GM23338 (cell line): Measurements from ENCODE around the gene WNT7A. TPM values are rescaled to one million over a fixed set of nuclear protein-coding genes. Genes with fewer than 3 reads are reported as not detected.

ENCODE experiments used
- ATAC-seq: fragments of 200-7000 bp; cut with Tn5 transposase; 3 replicates; pipeline ENCODE4 v1.9.1; 2020
- DNase-seq: peaks from one replicate; pipeline ENCODE4 v3.0.0-alpha.2; 2015; ENCODE audit warnings: low spot score
- H2AFZ ChIP-seq: fragments of 200-600 bp; sonication (generic); 2 replicates; pipeline ENCODE4 v1.8.0; 2016; ENCODE audit warnings: antibody characterized with exemption, mild to moderate bottlenecking, moderate library complexity
- H3F3A ChIP-seq: fragments of 200-600 bp; sonication (generic); replicated peaks from 2 replicates; pipeline ENCODE4 v1.8.0; 2017; ENCODE audit warnings: antibody characterized with exemption, mixed run types, low read depth
- H3K27ac ChIP-seq: fragments of 200-600 bp; sonication (generic); 2 replicates; pipeline ENCODE4 v1.6.1; 2016; ENCODE audit warnings: low read depth
- H3K27me3 ChIP-seq: fragments of 200-600 bp; sonication (generic); 2 replicates; pipeline ENCODE4 v1.8.0; 2016; ENCODE audit warnings: mild to moderate bottlenecking, mixed run types, moderate library complexity; ENCODE audit not compliant: insufficient read depth
- H3K36me3 ChIP-seq: fragments of 200-600 bp; sonication (generic); 2 replicates; pipeline ENCODE4 v1.8.0; 2016; ENCODE audit warnings: mild to moderate bottlenecking; ENCODE audit not compliant: insufficient read depth
- H3K4me1 ChIP-seq: fragments of 200-600 bp; sonication (generic); 2 replicates; pipeline ENCODE4 v1.8.0; 2016; ENCODE audit warnings: mild to moderate bottlenecking, moderate library complexity; ENCODE audit not compliant: insufficient read depth
- H3K4me2 ChIP-seq: fragments of 200-600 bp; sonication (generic); 2 replicates; pipeline ENCODE4 v1.7.1; 2017; ENCODE audit warnings: mixed run types
- H3K4me3 ChIP-seq: fragments of 200-600 bp; sonication (generic); 2 replicates; pipeline ENCODE4 v1.6.1; 2016; ENCODE audit warnings: mixed run types
- H3K79me2 ChIP-seq: fragments of 200-600 bp; sonication (generic); replicated peaks from 2 replicates; pipeline ENCODE4 v1.8.0; 2017; ENCODE audit warnings: mild to moderate bottlenecking; ENCODE audit not compliant: insufficient read depth
- H3K9me2 ChIP-seq: fragments of 200-600 bp; sonication (generic); 2 replicates; pipeline ENCODE4 v1.8.0; 2017; ENCODE audit not compliant: insufficient read depth
- H4K20me1 ChIP-seq: fragments of 200-600 bp; sonication (generic); replicated peaks from 2 replicates; pipeline ENCODE4 v1.8.0; 2017; ENCODE audit warnings: mild to moderate bottlenecking; ENCODE audit not compliant: insufficient read depth
- H3K27ac Mint-ChIP-seq: 2 replicates; pipeline ENCODE4 v1.8.0; 2020; ENCODE audit warnings: inconsistent platforms, mild to moderate bottlenecking, moderate library complexity, mixed read lengths
- H3K27me3 Mint-ChIP-seq: 3 replicates; pipeline ENCODE4 v1.8.0; 2022; ENCODE audit warnings: low read depth, mild to moderate bottlenecking, moderate library complexity, mixed read lengths, inconsistent platforms; ENCODE audit not compliant: insufficient read depth, poor library complexity
- H3K36me3 Mint-ChIP-seq: 3 replicates; pipeline ENCODE4 v1.8.0; 2021; ENCODE audit warnings: low read depth, mild to moderate bottlenecking, inconsistent platforms, moderate library complexity, mixed read lengths
- H3K4me1 Mint-ChIP-seq: 3 replicates; pipeline ENCODE4 v1.8.0; 2020; ENCODE audit warnings: mild to moderate bottlenecking, inconsistent platforms, mixed read lengths
- H3K4me3 Mint-ChIP-seq: 3 replicates; pipeline ENCODE4 v1.8.0; 2021; ENCODE audit warnings: moderate library complexity, mild to moderate bottlenecking, inconsistent platforms, mixed read lengths
- H3K9me3 Mint-ChIP-seq: 3 replicates; pipeline ENCODE4 v1.8.0; 2020; ENCODE audit warnings: moderate library complexity, mild to moderate bottlenecking, inconsistent platforms, mixed read lengths
- EZH2 ChIP-seq: fragments of 200-600 bp; sonication (generic); IDR thresholded peaks from one replicate; pipeline ENCODE4 v1.8.0; 2017; ENCODE audit warnings: antibody characterized with exemption, mild to moderate bottlenecking, low read depth; ENCODE audit not compliant: unreplicated experiment
- EZH2phosphoT487 ChIP-seq: fragments of 200-600 bp; sonication (generic); IDR thresholded peaks from one replicate; pipeline ENCODE4 v1.8.1; 2018; ENCODE audit warnings: antibody characterized with exemption; ENCODE audit not compliant: unreplicated experiment
- NANOG ChIP-seq: IDR thresholded peaks from 2 replicates; pipeline ENCODE4 v1.6.1; 2016; ENCODE audit warnings: antibody characterized with exemption, borderline replicate concordance
- POLR2AphosphoS5 ChIP-seq: IDR thresholded peaks from 2 replicates; pipeline ENCODE4 v1.6.1; 2016; ENCODE audit warnings: antibody characterized with exemption, low read depth
- REST ChIP-seq: IDR thresholded peaks from one replicate; pipeline ENCODE4 v1.6.1; 2018; ENCODE audit warnings: antibody characterized with exemption; ENCODE audit not compliant: unreplicated experiment
- ZNF114 ChIP-seq: fragments of 250-450 bp; sonication (Bioruptor Pico); IDR thresholded peaks from 2 replicates; pipeline ENCODE4 v1.5.0; 2020; ENCODE audit warnings: mild to moderate bottlenecking, moderate library complexity
- polyA plus RNA-seq: library from polyadenylated mRNA; unstranded; fragments of >200 nt; fragmentation: Nextera tagmentation; extraction: Ambion mirVana; gene quantifications from 2 replicates; pipeline ENCODE4 v1.2.1, GENCODE V29; 2016
- total RNA-seq: library from RNA; depleted of rRNA; stranded (reverse); fragments of >200 nt; shearing (Covaris generic); gene quantifications from 2 replicates; pipeline ENCODE4 v1.2.3, GENCODE V29; 2014
- TF ChIP-seq, protein P1 (sequence below): IDR thresholded peaks from 2 replicates; pipeline ENCODE4 v1.6.1; 2016; ENCODE audit warnings: antibody characterized with exemption
- TF ChIP-seq, protein P2 (sequence below), 2 experiments: fragments of 200-600 bp in 1 of 2; sonication (generic) in 1 of 2; conservative IDR thresholded peaks; 2 replicates each; pipeline versions ENCODE4 v1.5.1 to v1.6.1; 2016 to 2017; ENCODE audit warnings: antibody characterized with exemption in 2 of 2, low read depth in 2 of 2, mild to moderate bottlenecking in 2 of 2, moderate library complexity in 1 of 2
- TF ChIP-seq, protein P3 (sequence below): fragments of 250-450 bp; sonication (Bioruptor Pico); IDR thresholded peaks from 2 replicates; pipeline ENCODE4 v1.5.0; 2020; ENCODE audit warnings: mild to moderate bottlenecking, moderate library complexity

The WNT7A gene
- total and polyA plus RNA-seq, 2 experiments from 2014 or later, result not detected

DNA sequence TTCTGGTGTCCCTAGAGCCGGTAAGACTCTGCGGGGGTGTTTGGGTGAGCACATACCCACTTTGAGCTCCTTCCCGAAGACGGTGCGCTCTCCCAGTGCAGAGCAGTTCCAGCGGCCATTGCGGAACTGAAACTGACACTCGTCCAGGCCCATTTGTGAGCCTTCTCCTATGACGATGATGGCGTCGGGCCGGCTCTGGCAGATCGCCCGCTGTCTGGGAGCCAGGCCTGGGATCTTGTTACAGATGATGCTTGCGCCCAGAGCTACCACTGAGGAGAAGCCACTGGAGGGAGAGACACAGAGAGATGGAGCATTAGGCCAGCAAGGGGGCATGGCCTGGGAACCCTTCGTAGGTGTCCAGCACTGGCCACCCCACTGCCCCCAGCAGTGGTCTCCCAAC, 5.0 kb downstream of the WNT7A start:
- peaks cover 50% of the 10 kb centered on the region for H3K27me3 Mint-ChIP-seq
- H3K27ac ChIP-seq, result no peak overlapping the region
- ATAC-seq, result no peak
- peaks cover 24% of the 10 kb centered on the region for H3K4me1 Mint-ChIP-seq
- DNase-seq, result no peak
- H3K27ac Mint-ChIP-seq, result no peak overlapping the region
- H3K36me3 ChIP-seq, result no peaks in the 10 kb centered on the region
- H3F3A ChIP-seq, result no peaks in the 10 kb centered on the region
- no peak overlapping the region for H3K4me3 Mint-ChIP-seq
- H3K9me3 Mint-ChIP-seq, result no peaks in the 10 kb centered on the region
- H2AFZ ChIP-seq, result no peak overlapping the region
- peaks cover 50% of the 10 kb centered on the region for H3K27me3 ChIP-seq
- H3K4me3 ChIP-seq, result no peak overlapping the region
- peaks cover 7% of the 10 kb centered on the region for H3K4me1 ChIP-seq
- no peaks in the 10 kb centered on the region for H3K9me2 ChIP-seq
- H3K79me2 ChIP-seq, result no peaks in the 10 kb centered on the region
- no peaks in the 10 kb centered on the region for H4K20me1 ChIP-seq
- no peak overlapping the region for H3K4me2 ChIP-seq
- TF ChIP-seq EZH2phosphoT487 (no peak), POLR2AphosphoS5 (no peak), EZH2 (no peak), REST (no peak), NANOG (no peak), ZNF114 (CRISPR knock-in tag) (no peak)
- TF ChIP-seq, protein P1, sequence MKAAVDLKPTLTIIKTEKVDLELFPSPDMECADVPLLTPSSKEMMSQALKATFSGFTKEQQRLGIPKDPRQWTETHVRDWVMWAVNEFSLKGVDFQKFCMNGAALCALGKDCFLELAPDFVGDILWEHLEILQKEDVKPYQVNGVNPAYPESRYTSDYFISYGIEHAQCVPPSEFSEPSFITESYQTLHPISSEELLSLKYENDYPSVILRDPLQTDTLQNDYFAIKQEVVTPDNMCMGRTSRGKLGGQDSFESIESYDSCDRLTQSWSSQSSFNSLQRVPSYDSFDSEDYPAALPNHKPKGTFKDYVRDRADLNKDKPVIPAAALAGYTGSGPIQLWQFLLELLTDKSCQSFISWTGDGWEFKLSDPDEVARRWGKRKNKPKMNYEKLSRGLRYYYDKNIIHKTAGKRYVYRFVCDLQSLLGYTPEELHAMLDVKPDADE, result no peak
- TF ChIP-seq, protein P2, sequence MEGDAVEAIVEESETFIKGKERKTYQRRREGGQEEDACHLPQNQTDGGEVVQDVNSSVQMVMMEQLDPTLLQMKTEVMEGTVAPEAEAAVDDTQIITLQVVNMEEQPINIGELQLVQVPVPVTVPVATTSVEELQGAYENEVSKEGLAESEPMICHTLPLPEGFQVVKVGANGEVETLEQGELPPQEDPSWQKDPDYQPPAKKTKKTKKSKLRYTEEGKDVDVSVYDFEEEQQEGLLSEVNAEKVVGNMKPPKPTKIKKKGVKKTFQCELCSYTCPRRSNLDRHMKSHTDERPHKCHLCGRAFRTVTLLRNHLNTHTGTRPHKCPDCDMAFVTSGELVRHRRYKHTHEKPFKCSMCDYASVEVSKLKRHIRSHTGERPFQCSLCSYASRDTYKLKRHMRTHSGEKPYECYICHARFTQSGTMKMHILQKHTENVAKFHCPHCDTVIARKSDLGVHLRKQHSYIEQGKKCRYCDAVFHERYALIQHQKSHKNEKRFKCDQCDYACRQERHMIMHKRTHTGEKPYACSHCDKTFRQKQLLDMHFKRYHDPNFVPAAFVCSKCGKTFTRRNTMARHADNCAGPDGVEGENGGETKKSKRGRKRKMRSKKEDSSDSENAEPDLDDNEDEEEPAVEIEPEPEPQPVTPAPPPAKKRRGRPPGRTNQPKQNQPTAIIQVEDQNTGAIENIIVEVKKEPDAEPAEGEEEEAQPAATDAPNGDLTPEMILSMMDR (conservative IDR thresholded peaks at IDR 0.05; ENCODE audit: low read depth in 2 of 2), result no peak
- TF ChIP-seq, protein P3, sequence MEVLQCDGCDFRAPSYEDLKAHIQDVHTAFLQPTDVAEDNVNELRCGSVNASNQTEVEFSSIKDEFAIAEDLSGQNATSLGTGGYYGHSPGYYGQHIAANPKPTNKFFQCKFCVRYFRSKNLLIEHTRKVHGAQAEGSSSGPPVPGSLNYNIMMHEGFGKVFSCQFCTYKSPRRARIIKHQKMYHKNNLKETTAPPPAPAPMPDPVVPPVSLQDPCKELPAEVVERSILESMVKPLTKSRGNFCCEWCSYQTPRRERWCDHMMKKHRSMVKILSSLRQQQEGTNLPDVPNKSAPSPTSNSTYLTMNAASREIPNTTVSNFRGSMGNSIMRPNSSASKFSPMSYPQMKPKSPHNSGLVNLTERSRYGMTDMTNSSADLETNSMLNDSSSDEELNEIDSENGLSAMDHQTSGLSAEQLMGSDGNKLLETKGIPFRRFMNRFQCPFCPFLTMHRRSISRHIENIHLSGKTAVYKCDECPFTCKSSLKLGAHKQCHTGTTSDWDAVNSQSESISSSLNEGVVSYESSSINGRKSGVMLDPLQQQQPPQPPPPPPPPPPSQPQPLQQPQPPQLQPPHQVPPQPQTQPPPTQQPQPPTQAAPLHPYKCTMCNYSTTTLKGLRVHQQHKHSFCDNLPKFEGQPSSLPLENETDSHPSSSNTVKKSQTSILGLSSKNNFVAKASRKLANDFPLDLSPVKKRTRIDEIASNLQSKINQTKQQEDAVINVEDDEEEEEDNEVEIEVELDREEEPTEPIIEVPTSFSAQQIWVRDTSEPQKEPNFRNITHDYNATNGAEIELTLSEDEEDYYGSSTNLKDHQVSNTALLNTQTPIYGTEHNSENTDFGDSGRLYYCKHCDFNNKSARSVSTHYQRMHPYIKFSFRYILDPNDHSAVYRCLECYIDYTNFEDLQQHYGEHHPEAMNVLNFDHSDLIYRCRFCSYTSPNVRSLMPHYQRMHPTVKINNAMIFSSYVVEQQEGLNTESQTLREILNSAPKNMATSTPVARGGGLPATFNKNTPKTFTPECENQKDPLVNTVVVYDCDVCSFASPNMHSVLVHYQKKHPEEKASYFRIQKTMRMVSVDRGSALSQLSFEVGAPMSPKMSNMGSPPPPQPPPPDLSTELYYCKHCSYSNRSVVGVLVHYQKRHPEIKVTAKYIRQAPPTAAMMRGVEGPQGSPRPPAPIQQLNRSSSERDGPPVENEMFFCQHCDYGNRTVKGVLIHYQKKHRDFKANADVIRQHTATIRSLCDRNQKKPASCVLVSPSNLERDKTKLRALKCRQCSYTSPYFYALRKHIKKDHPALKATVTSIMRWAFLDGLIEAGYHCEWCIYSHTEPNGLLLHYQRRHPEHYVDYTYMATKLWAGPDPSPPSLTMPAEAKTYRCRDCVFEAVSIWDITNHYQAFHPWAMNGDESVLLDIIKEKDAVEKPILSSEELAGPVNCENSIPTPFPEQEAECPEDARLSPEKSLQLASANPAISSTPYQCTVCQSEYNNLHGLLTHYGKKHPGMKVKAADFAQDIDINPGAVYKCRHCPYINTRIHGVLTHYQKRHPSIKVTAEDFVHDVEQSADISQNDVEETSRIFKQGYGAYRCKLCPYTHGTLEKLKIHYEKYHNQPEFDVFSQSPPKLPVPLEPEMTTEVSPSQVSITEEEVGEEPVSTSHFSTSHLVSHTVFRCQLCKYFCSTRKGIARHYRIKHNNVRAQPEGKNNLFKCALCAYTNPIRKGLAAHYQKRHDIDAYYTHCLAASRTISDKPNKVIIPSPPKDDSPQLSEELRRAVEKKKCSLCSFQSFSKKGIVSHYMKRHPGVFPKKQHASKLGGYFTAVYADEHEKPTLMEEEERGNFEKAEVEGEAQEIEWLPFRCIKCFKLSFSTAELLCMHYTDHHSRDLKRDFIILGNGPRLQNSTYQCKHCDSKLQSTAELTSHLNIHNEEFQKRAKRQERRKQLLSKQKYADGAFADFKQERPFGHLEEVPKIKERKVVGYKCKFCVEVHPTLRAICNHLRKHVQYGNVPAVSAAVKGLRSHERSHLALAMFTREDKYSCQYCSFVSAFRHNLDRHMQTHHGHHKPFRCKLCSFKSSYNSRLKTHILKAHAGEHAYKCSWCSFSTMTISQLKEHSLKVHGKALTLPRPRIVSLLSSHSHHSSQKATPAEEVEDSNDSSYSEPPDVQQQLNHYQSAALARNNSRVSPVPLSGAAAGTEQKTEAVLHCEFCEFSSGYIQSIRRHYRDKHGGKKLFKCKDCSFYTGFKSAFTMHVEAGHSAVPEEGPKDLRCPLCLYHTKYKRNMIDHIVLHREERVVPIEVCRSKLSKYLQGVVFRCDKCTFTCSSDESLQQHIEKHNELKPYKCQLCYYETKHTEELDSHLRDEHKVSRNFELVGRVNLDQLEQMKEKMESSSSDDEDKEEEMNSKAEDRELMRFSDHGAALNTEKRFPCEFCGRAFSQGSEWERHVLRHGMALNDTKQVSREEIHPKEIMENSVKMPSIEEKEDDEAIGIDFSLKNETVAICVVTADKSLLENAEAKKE (CRISPR knock-in tag), result no peak
- H3K36me3 Mint-ChIP-seq, result no peaks in the 10 kb centered on the region; the same call in 2 of the 3 replicates
